GM12878 (cell line): ENCODE measurements around the gene HS6ST1. TPM values are rescaled to one million over a fixed set of nuclear protein-coding genes. Genes with fewer than 3 reads are reported as not detected.

ENCODE experiments used
- ATAC-seq: fragments of 200-7000 bp; cut with Tn5 transposase; 3 replicates; pipeline ENCODE4 v1.9.1; 2020; ENCODE audit warnings: mild to moderate bottlenecking, moderate library complexity
- BruUV-seq: library from RNA; stranded (reverse); fragments of 400-500 nt; replicated peaks from 2 replicates; lab custom pipeline; 2021; lab: Mats Ljungman, UMichigan
- CTCF ChIA-PET: fragments of 300-600 bp; sonication (Branson Sonifier 250); formaldehyde crosslinking; extraction: SDS; loops from one replicate; lab custom pipeline; 2021; ENCODE audit warnings: inconsistent platforms; lab: Yijun Ruan, JAX
- POLR2A ChIA-PET: fragments of 350-600 bp; formaldehyde crosslinking; extraction: SDS; loops from one replicate; lab custom pipeline; 2021; ENCODE audit warnings: inconsistent platforms; lab: Charles Lee
- RAD21 ChIA-PET: fragments of 300-600 bp; sonication (Branson Sonifier 250); formaldehyde crosslinking; loops from one replicate; lab custom pipeline; 2023; ENCODE audit warnings: antibody characterized with exemption; ENCODE audit not compliant: unreplicated experiment; lab: Charles Lee
- SMC1A ChIA-PET: fragments of 300-600 bp; sonication (Branson Sonifier 250); formaldehyde crosslinking; loops from one replicate; lab custom pipeline; 2023; ENCODE audit not compliant: unreplicated experiment, uncharacterized antibody; lab: Charles Lee
- DNase-seq: peaks from one replicate; pipeline ENCODE4 v3.0.0-alpha.2; 2011; ENCODE audit warnings: low read depth, low spot score
- FAIRE-seq: peaks from 3 replicates; lab custom pipeline; 2011; peaks lifted over from hg19 to GRCh38; lab: Jason Lieb, UNC
- H2AFZ ChIP-seq: 2 replicates; pipeline ENCODE4 v1.6.0; 2011; ENCODE audit warnings: low read depth, low read length, control low read depth; ENCODE audit not compliant: control insufficient read depth
- H3K27ac ChIP-seq: 2 replicates; pipeline ENCODE4 v1.5.1; 2011; ENCODE audit warnings: control low read depth; ENCODE audit not compliant: control insufficient read depth, insufficient read depth
- H3K27me3 ChIP-seq, 2 experiments: replicated peaks in 1 of 2; 2 replicates each; pipeline versions ENCODE4 v1.6.0 to v1.6.1; 2011; ENCODE audit warnings: low read length in 1 of 2; ENCODE audit not compliant: control insufficient read depth in 2 of 2, insufficient read depth in 2 of 2
- H3K36me3 ChIP-seq, 2 experiments: 2 replicates each; pipeline ENCODE4 v1.5.1; 2011; ENCODE audit warnings: low read length in 1 of 2; ENCODE audit not compliant: control insufficient read depth in 2 of 2, insufficient read depth in 2 of 2
- H3K4me1 ChIP-seq: 2 replicates; pipeline ENCODE4 v1.6.1; 2011; ENCODE audit warnings: mild to moderate bottlenecking, low read length, moderate library complexity, mixed read lengths; ENCODE audit not compliant: control insufficient read depth, insufficient read depth
- H3K4me2 ChIP-seq: 2 replicates; pipeline ENCODE4 v1.6.0; 2011; ENCODE audit warnings: control low read depth; ENCODE audit not compliant: control insufficient read depth, insufficient read depth
- H3K4me3 ChIP-seq: fragments of 200-600 bp; sonication (generic); 2 replicates; pipeline ENCODE4 v1.5.1; 2016
- H3K79me2 ChIP-seq: 2 replicates; pipeline ENCODE4 v1.6.0; 2011; ENCODE audit warnings: low read length; ENCODE audit not compliant: control insufficient read depth, insufficient read depth
- H3K9ac ChIP-seq: 2 replicates; pipeline ENCODE4 v1.8.0; 2011; ENCODE audit warnings: low read length, control low read depth, mixed read lengths; ENCODE audit not compliant: control insufficient read depth, insufficient read depth
- H3K9me3 ChIP-seq: replicated peaks from 3 replicates; pipeline ENCODE4 v1.5.1; 2011; ENCODE audit warnings: mild to moderate bottlenecking, low read length; ENCODE audit not compliant: control insufficient read depth, insufficient read depth
- H4K20me1 ChIP-seq: 2 replicates; pipeline ENCODE4 v1.6.0; 2011; ENCODE audit not compliant: control insufficient read depth, insufficient read depth
- CHD1 ChIP-seq: IDR thresholded peaks from 2 replicates; pipeline ENCODE4 v1.6.1; 2012; ENCODE audit warnings: low read depth, low read length, improper control_type of control experiment
- EP300 ChIP-seq, 2 experiments: fragments of 150-350 bp in 1 of 2; IDR thresholded peaks; 2 replicates each; pipeline ENCODE4 v1.6.1; 2011 to 2012; ENCODE audit warnings: low read depth in 2 of 2, low read length in 2 of 2, borderline replicate concordance in 1 of 2, improper control_type of control experiment in 1 of 2, inconsistent platforms in 1 of 2; ENCODE audit not compliant: control insufficient read depth in 1 of 2
- FOS ChIP-seq: IDR thresholded peaks from 3 replicates; pipeline ENCODE4 v1.6.1; 2011; ENCODE audit warnings: borderline replicate concordance; ENCODE audit not compliant: insufficient read length; ENCODE audit errors: extremely low read depth
- GABPA ChIP-seq: IDR thresholded peaks from 2 replicates; pipeline ENCODE4 v1.6.1; 2014; ENCODE audit warnings: antibody characterized with exemption, low read depth, mild to moderate bottlenecking, inconsistent platforms
- IRF5 ChIP-seq: fragments of 450-650 bp; IDR thresholded peaks from 2 replicates; pipeline ENCODE4 v1.6.1; 2017; ENCODE audit warnings: borderline replicate concordance
- KDM1A ChIP-seq: fragments of 200-600 bp; sonication (generic); IDR thresholded peaks from 2 replicates; pipeline ENCODE4 v1.6.1; 2016; ENCODE audit warnings: borderline replicate concordance
- LARP7 ChIP-seq: fragments of 450-650 bp; IDR thresholded peaks from 2 replicates; pipeline ENCODE4 v1.6.1; 2017; ENCODE audit warnings: mild to moderate bottlenecking
- MEF2A ChIP-seq: IDR thresholded peaks from 2 replicates; pipeline ENCODE4 v1.6.1; 2011; ENCODE audit warnings: low read depth, mild to moderate bottlenecking, low read length, moderate library complexity; ENCODE audit not compliant: insufficient read depth
- MLLT1 ChIP-seq: fragments of 450-650 bp; IDR thresholded peaks from 2 replicates; pipeline ENCODE4 v1.6.1; 2016; ENCODE audit warnings: mild to moderate bottlenecking
- PRDM15 ChIP-seq: fragments of 450-650 bp; formaldehyde crosslinking; IDR thresholded peaks from 2 replicates; pipeline ENCODE4 v1.4.0; 2020; ENCODE audit warnings: mild to moderate bottlenecking, moderate library complexity
- RCOR1 ChIP-seq: conservative IDR thresholded peaks from 2 replicates; pipeline ENCODE4 v1.6.1; 2012; ENCODE audit warnings: low read depth, low read length, improper control_type of control experiment
- SMAD1 ChIP-seq: fragments of 450-650 bp; IDR thresholded peaks from 2 replicates; pipeline ENCODE4 v1.6.1; 2018; ENCODE audit warnings: mild to moderate bottlenecking, low read depth; ENCODE audit not compliant: partially characterized antibody
- STAT3 ChIP-seq: IDR thresholded peaks from 2 replicates; pipeline ENCODE4 v1.6.1; 2011; ENCODE audit warnings: low read depth, low read length, improper control_type of control experiment
- TCF12 ChIP-seq: IDR thresholded peaks from 2 replicates; pipeline ENCODE4 v1.6.1; 2011; ENCODE audit warnings: low read depth, mild to moderate bottlenecking, low read length
- WGBS: methylation state at CpG from one replicate; pipeline ENCODE4 v1.1.6; 2016; ENCODE audit warnings: low lambda C conversion rate; ENCODE audit not compliant: insufficient replicate concordance, insufficient coverage; ENCODE audit errors: missing lambda C conversion rate; 5-methylcytosine and 5-hydroxymethylcytosine counted together
- in situ Hi-C: fragments of 300-500 bp; cut with MboI; formaldehyde crosslinking; loops from 9 replicates; pipeline ENCODE4 v1.14.3; 2018; ENCODE audit warnings: mixed read lengths
- intact Hi-C: fragments of 100-400 bp; cut with micrococcal nuclease; formaldehyde crosslinking; loops from one replicate; pipeline ENCODE4 v1.14.2; 2022; ENCODE audit not compliant: unreplicated experiment
- polyA plus RNA-seq, 11 experiments: library from polyadenylated mRNA; depleted of rRNA in 4 of 11; unstranded in 6 of 11; stranded (reverse) in 5 of 11; fragments of >200 nt; fragmentation: Nextera tagmentation in 4 of 11; fragmentation: Illumina TruSeq in 1 of 11; extraction: Ambion mirVana in 4 of 11; extraction: Trizol in 1 of 11; gene quantifications; 1 replicate in 1 of 11; 2 replicates in 10 of 11; pipeline versions ENCODE4 v1.2.1 to v1.2.3, GENCODE V29; 2011 to 2016; ENCODE audit warnings: inconsistent platforms in 2 of 11, missing spikeins in 2 of 11, low read depth in 1 of 11
- total RNA-seq, 4 experiments: library from RNA; depleted of rRNA in 3 of 4; stranded (reverse); fragments of >200 nt in 3 of 4; fragmentation: Illumina TruSeq in 1 of 4; extraction: Trizol in 1 of 4; gene quantifications; 2 replicates each; pipeline versions ENCODE4 v1.2.1 to v1.2.3, GENCODE V29; 2013 to 2021
- TF ChIP-seq, protein P1 (sequence below): fragments of 450-650 bp; IDR thresholded peaks from 2 replicates; pipeline ENCODE4 v1.6.1; 2017; ENCODE audit warnings: low read depth, mild to moderate bottlenecking, moderate library complexity

HS6ST1 gene
- total and polyA plus RNA-seq, 10 of the 15 experiments (the other 5 are each of a cell fraction or from before 2014, with no cell fraction given): 0.48 to 17.0 (median 4.7) TPM

DNA sequence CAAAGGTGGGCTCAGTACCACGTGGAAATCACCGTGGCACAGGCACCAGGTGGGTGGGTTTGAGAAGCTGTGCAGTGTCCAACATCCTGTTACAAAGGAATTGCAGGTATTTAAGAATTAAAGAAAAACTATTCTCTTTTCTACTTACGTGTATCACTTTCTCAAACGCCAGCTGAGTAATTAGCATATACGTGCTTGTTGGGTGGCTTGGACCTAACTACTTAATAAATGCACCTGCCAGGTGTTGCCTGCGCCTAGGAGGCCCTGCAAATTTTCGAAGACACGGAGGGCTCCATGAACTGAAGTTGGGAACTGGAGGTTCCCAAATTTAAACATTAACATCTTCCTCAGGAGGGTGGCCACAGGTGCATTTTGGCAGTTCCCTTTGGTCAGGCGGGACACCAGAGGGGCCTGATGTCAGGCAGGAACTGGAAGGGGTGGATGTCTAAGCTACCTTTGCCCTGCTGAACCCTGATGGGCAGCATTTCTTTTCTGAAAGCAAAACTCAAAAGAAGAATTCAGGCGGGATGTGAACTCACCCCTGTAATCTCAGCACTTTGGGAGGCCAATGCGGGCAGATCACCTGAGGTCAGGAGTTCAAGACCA, 84.8 kb downstream of the HS6ST1 start:
- H2AFZ ChIP-seq: peak overlapping the region; percentile 55
- no peaks in the 10 kb centered on the region for H3K36me3 ChIP-seq
- FAIRE-seq (peak; percentile 7), DNase-seq (no peak), ATAC-seq (no peak)
- ChIA-PET SMC1A (interaction anchor here (0.7 to 1.4 kb wide), 3 partner anchors 16 to 171 kb away, joined by 3 to 4 read pairs (median 3); no protein-coding TSS in a partner anchor), POLR2A (interaction anchor here (0.6 kb wide), 1 partner anchor 83 kb away, joined by 5 read pairs; no protein-coding TSS in a partner anchor), CTCF (interaction anchor here (0.6 to 7.0 kb wide), 8 partner anchors 10 to 643 kb away, joined by 3 to 48 read pairs (median 4); no protein-coding TSS in a partner anchor), RAD21 (interaction anchor here (0.9 to 1.1 kb wide), 2 partner anchors 170 to 643 kb away, joined by 3 to 4 read pairs; no protein-coding TSS in a partner anchor)
- H3K4me3 ChIP-seq: peak overlapping the region; percentile 75; the same call in 1 of the 2 replicates
- H3K4me2 ChIP-seq: peak overlapping the region; percentile 95
- in situ Hi-C loops (no loop called here), intact Hi-C loops (loop anchor here (1.0 kb wide), 1 partner anchor 171 kb away; no protein-coding TSS in a partner anchor)
- H3K27me3 ChIP-seq: peaks cover 0 to 3% of the 10 kb centered on the region in 2 experiments; a peak in 1 of 4 replicates
- H3K9me3 ChIP-seq: no peaks in the 10 kb centered on the region
- H3K27ac ChIP-seq: no peak overlapping the region
- H3K79me2 ChIP-seq: no peaks in the 10 kb centered on the region
- no peak overlapping the region for H3K9ac ChIP-seq
- no TSS peak for BruUV-seq
- H4K20me1 ChIP-seq: no peaks in the 10 kb centered on the region
- H3K4me1 ChIP-seq: no peaks in the 10 kb centered on the region
- 13% methylated on average over 11 of the region's 11 CpGs for WGBS
- no peak for TF ChIP-seq LARP7
- TF ChIP-seq EP300 (IDR thresholded peaks at IDR 0.05; ENCODE audit: borderline replicate concordance in 1 of 2, control insufficient read depth in 1 of 2, low read depth in 2 of 2, low read length in 2 of 2): no peak
- no peak for TF ChIP-seq TCF12
- no peak for TF ChIP-seq PRDM15 (CRISPR knock-in tag)
- TF ChIP-seq RCOR1: no peak
- TF ChIP-seq STAT3: no peak
- no peak for TF ChIP-seq SMAD1
- no peak for TF ChIP-seq MLLT1
- no peak for TF ChIP-seq MEF2A
- no peak for TF ChIP-seq CHD1
- TF ChIP-seq KDM1A: no peak
- no peak for TF ChIP-seq FOS
- no peak for TF ChIP-seq GABPA
- TF ChIP-seq IRF5: no peak
- TF ChIP-seq, protein P1, sequence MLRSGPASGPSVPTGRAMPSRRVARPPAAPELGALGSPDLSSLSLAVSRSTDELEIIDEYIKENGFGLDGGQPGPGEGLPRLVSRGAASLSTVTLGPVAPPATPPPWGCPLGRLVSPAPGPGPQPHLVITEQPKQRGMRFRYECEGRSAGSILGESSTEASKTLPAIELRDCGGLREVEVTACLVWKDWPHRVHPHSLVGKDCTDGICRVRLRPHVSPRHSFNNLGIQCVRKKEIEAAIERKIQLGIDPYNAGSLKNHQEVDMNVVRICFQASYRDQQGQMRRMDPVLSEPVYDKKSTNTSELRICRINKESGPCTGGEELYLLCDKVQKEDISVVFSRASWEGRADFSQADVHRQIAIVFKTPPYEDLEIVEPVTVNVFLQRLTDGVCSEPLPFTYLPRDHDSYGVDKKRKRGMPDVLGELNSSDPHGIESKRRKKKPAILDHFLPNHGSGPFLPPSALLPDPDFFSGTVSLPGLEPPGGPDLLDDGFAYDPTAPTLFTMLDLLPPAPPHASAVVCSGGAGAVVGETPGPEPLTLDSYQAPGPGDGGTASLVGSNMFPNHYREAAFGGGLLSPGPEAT: no peak
